Fibroblast of gingiva (primary cell): ENCODE data around the gene YY1AP1.
A peak's percentile ranks its signal among the peaks of the same experiment; 100 is the strongest.
"Not testable (repeated sequence)": the region's sequence is repeated elsewhere in the genome, so short reads cannot be mapped to it uniquely, and the experiment has no call there.

Experiments used
- DNase-seq: peaks from one replicate; pipeline ENCODE4 v3.0.0-alpha.2; 2011; ENCODE audit warnings: low read depth

The YY1AP1 gene, protein sequence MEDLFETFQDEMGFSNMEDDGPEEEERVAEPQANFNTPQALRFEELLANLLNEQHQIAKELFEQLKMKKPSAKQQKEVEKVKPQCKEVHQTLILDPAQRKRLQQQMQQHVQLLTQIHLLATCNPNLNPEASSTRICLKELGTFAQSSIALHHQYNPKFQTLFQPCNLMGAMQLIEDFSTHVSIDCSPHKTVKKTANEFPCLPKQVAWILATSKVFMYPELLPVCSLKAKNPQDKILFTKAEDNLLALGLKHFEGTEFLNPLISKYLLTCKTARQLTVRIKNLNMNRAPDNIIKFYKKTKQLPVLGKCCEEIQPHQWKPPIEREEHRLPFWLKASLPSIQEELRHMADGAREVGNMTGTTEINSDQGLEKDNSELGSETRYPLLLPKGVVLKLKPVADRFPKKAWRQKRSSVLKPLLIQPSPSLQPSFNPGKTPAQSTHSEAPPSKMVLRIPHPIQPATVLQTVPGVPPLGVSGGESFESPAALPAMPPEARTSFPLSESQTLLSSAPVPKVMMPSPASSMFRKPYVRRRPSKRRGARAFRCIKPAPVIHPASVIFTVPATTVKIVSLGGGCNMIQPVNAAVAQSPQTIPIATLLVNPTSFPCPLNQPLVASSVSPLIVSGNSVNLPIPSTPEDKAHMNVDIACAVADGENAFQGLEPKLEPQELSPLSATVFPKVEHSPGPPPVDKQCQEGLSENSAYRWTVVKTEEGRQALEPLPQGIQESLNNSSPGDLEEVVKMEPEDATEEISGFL

DNA sequence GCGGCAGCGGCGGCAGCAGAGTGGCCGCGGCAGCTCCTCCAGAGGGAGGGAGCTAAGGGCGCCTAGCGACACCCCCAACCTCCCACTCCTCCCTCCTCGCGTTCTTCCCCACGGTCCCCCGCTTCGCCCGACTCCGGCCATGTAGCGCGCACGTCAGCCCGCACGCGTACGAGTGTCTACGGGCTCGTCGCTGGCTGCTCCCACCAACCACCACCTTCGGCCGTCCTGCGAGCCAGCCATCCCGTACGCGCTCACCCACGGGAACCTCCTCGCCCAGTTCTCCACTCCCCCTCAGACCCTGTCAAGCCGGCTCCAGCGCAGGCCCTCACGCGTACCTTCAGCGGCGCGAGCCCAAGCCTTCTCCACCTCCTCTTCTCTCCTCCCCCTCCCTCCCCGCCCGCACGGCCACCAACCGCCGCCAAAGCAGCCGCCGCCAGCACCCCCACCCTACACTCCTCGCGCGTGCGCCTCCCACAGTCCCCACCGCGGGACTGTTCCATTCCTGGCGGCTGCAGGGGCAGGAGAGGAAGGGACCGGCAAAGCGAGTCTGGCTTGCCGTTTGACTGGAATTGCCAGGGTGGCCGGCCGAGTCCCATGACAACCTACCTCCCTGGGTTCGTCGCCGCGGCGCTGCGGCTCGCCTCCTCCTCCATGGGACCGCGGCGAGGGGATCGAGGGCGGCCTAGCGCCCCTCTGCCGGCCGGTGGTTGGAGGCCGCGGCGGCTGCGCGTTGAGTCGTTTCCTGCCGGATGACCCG, at the start of gene YY1AP1:
YY1AP1 (minus strand) TSS at position 451 of the 757 bp plus-strand sequence. CDS start 8,338 bp downstream, outside the sequence.
- peak; percentile 90 for DNase-seq

DNA sequence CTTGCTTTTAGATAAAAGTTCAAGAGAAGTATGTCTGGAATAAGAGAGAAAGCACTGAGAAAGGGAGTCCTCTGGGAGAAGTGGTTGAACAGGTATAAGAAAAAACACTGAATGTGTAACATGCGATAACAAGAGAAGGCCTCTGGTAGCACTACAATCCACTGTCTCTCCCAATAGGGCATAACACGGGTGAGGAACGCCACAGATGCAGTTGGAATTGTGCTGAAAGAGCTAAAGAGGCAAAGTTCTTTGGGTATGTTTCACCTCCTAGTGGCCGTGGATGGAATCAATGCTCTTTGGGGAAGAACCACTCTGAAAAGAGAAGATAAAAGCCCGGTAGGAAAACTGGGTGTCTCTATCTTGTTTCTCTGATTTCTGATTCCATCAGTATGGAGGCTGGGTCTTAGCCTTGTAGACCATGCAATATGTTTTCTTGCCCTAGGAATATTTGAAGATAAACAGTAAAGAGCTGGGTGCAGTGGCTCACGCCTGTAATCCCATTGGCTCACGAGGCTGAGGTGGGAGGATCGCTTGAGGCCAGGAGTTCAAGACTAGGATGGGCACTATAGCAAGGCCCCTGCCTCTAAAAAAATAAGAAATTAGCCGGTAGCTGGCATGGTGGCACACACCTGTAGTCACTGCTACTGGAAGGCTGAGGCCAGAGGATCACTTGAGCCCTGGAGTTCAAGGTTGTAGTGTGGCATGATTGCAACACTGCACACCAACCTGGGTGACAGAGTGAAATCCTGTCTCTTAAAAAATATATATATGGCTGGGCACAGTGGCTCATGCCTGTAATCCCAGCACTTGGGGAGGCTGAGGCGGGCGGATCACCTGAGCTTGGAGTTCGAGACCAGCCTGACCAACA, 40.7 kb upstream of the YY1AP1 start:
- DNase-seq = peak; percentile 69

DNA sequence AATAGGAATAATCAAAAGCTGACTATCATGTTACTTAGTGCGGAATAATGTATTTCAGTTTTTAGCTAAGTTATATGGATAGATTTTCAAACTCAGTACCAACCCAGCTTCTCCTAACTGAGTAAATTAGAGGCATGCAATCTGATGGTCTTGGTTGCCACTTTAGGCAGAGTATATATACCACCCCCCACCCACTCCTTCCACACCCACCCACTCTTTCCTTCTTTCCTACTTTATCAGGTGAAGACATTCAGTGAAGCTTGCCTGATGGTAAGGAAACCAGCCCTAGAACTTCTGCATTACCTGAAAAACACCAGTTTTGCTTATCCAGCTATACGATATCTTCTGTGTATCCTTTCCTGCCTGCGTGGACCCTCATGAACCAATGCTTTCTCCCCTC, 36.6 kb upstream of the YY1AP1 start:
- no peak for DNase-seq

- no peak for DNase-seq
Measured at GRCh38 chr1:155719703-155720102, 31.1 kb upstream of the YY1AP1 start.

- not testable (repeated sequence) for DNase-seq
Measured at GRCh38 chr1:155718524-155719115, 30.0 kb upstream of the YY1AP1 start.

- no peak for DNase-seq
Measured at GRCh38 chr1:155717041-155717440, 28.5 kb upstream of the YY1AP1 start.

DNA sequence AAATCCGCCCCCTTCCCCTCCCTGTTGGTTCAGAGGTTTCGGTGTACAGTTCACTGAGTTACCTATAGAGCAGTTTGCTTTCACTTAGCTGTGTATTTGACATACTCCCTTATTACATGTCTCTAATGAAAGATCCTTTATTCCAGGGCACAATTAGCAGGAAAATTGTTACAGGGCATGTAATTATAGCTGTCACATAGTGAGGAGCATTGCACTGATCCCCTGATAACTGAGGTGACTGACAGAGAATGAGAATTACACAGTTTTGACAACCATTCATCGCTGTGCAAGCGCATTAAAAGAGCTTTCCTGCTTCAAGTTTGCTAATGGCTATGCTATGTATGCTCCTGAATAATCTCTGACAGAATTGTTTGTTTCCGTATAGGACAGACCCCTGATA, 27.2 kb upstream of the YY1AP1 start:
- no peak for DNase-seq

- not testable (repeated sequence) for DNase-seq
Measured at GRCh38 chr1:155715056-155715455, 26.5 kb upstream of the YY1AP1 start.

GRCh38 chr1:155713075-155713474, 24.5 kb upstream of the YY1AP1 start:
- no peak for DNase-seq

- DNase-seq = not testable (repeated sequence)
Measured at GRCh38 chr1:155712636-155713035, 24.1 kb upstream of the YY1AP1 start.

- DNase-seq = not testable (repeated sequence)
Measured at GRCh38 chr1:155711457-155711856, 22.9 kb upstream of the YY1AP1 start.

GRCh38 chr1:155709391-155709790, 20.8 kb upstream of the YY1AP1 start:
- DNase-seq = no peak

DNA sequence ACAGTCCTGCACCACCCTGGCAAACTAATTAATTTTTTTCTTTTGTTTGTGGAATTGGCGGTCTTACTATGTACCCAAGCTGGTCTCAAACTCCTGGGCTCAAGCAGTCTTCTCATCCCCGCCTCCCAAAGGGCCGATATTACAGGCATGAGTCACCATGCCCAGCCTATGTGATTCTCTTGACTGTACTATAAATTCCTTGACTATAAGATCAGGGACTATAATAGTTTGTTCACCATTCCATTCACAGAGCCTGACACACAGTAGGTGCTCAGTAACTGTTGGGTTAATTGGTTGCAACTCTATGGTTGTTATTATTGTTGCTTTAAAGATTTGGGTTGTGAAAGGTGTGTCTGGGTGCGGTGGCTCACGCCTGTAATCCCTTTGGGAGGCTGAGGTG, 17.6 kb upstream of the YY1AP1 start:
- DNase-seq = peak; percentile 13

GRCh38 chr1:155704414-155704813, 15.8 kb upstream of the YY1AP1 start:
- not testable (repeated sequence) for DNase-seq

DNA sequence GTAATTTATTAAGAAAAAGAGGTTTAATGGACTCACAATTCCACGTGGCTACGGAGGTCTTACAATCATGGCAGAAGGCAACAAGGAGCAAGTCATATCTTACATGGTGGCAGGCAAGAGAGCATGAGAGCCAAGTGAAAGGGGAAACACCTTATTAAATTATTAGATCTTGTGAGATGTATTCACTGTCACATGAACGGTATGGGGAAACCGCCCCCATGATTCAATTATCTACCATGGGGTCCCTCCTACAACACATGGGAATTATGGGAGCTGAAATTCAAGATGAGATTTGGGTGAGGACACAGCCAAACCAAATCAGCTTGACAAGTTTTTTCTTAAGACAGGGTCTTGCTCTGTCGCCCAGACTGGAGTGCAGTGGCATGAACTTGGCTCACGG, 14.6 kb upstream of the YY1AP1 start:
- DNase-seq = no peak

- DNase-seq = not testable (repeated sequence)
Measured at GRCh38 chr1:155701675-155702074, 13.1 kb upstream of the YY1AP1 start.

DNA sequence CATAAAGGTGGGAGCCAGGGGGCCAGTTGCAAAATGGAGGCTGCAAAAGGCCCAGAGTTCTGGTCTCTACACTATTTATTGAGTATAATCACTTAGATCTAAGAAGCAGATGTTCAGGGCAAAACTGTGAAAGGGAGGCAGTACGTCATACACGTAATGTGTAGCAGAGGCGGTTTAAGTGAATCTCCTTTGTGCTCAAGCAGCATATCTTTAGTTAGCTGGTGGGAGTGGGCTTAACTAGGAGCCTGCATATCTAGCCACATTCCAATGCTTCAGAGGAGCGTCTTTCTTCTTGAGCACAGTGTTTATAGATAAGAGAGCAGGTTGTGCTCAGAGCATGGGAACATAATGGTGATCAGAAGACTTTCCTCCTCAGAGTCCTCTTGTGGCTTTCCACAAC, 10.5 kb upstream of the YY1AP1 start:
- not testable (repeated sequence) for DNase-seq

GRCh38 chr1:155698382-155699038, 9.9 kb upstream of the YY1AP1 start:
- peak; percentile 37 for DNase-seq

- DNase-seq = not testable (repeated sequence)
Measured at GRCh38 chr1:155697616-155698015, 9.0 kb upstream of the YY1AP1 start.

- DNase-seq = no peak
Measured at GRCh38 chr1:155697046-155697445, 8.5 kb upstream of the YY1AP1 start.
